GM19099 (cell line): ENCODE data around the gene VOPP1.
A peak's percentile ranks its signal among the peaks of the same experiment; 100 is the strongest.

ENCODE experiments used
- POLR2A ChIP-seq: IDR thresholded peaks from 3 replicates; pipeline ENCODE4 v1.6.1; 2011; ENCODE audit warnings: low read depth; ENCODE audit not compliant: insufficient read length; ENCODE audit errors: extremely low read depth

VOPP1 gene

GRCh38 chr7:55576753-55577152, 4.5 kb upstream of the VOPP1 start:
- TF ChIP-seq POLR2A, result no peak

- no peak for TF ChIP-seq POLR2A
Measured at GRCh38 chr7:55575733-55576132, 3.4 kb upstream of the VOPP1 start.

GRCh38 chr7:55575098-55575497, 2.8 kb upstream of the VOPP1 start:
- TF ChIP-seq POLR2A, result no peak

GRCh38 chr7:55574051-55574717, 1.9 kb upstream of the VOPP1 start:
- TF ChIP-seq POLR2A, result no peak

- no peak for TF ChIP-seq POLR2A
Measured at GRCh38 chr7:55573234-55573900, 1.1 kb upstream of the VOPP1 start.

- TF ChIP-seq POLR2A, result no peak
Measured at GRCh38 chr7:55571511-55572377, 558 bp downstream of the VOPP1 start.

GRCh38 chr7:55570939-55571338, 1.4 kb downstream of the VOPP1 start:
- TF ChIP-seq POLR2A, result no peak

GRCh38 chr7:55570218-55570873, 2.0 kb downstream of the VOPP1 start:
- peak; percentile 54 for TF ChIP-seq POLR2A

GRCh38 chr7:55569797-55570196, 2.5 kb downstream of the VOPP1 start:
- peak; percentile 53 for TF ChIP-seq POLR2A

- no peak for TF ChIP-seq POLR2A
Measured at GRCh38 chr7:55569269-55569663, 3.0 kb downstream of the VOPP1 start.

GRCh38 chr7:55568613-55569268, 3.6 kb downstream of the VOPP1 start:
- no peak for TF ChIP-seq POLR2A

- TF ChIP-seq POLR2A, result peak; percentile 43
Measured at GRCh38 chr7:55567571-55567970, 4.7 kb downstream of the VOPP1 start.

GRCh38 chr7:55565681-55566080, 6.6 kb downstream of the VOPP1 start:
- TF ChIP-seq POLR2A, result no peak

- TF ChIP-seq POLR2A, result no peak
Measured at GRCh38 chr7:55563596-55564325, 8.5 kb downstream of the VOPP1 start.
